ENCODE results near the gene P2RY2. TPM values are rescaled to one million over a fixed set of nuclear protein-coding genes. Genes with fewer than 3 reads are reported as not detected.
"Not testable (repeated sequence)": the region's sequence is repeated elsewhere in the genome, so short reads cannot be mapped to it uniquely, and the experiment has no call there.

The P2RY2 gene
- total and polyA plus RNA-seq, 2 of the 8 experiments (the other 6 are each of a cell fraction or from before 2014, with no cell fraction given), result 1.0 to 1.5 TPM

DNA sequence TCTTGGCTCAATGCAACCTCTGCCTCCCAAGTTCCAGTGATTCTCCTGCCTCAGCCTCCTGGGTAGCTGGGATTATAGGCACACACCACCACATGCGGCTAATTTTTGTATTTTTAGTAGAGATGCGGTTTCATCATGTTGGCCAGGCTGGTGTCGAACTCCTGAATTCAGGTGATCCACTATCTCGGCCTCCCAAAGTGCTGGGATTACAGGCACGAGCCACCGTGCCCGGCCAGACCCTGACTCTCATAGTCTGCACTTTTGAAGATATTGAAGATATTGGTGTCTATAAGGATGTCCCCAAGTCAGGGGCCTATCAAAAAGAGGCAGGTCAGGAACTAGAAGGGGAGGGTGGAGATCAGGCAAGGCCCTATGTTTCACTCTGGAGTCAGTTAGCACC is 20.3 kb upstream of the P2RY2 start:
- FAIRE-seq; H3K18ac ChIP-seq (ENCODE audit: extremely low read depth, low read length); H4K20me1 ChIP-seq (replicated peaks in 1 of 2; ENCODE audit: control insufficient read depth in 1 of 2, insufficient read depth in 2 of 2, low read length in 2 of 2); H2BK20ac ChIP-seq (ENCODE audit: low read length); DNase-seq (ENCODE audit: low read depth in 1 of 2, low spot score in 2 of 2); H2BK5ac ChIP-seq (ENCODE audit: low read depth, low read length); H2BK15ac ChIP-seq (ENCODE audit: low read length); H3K36me3 ChIP-seq (ENCODE audit: control insufficient read depth in 2 of 4, insufficient read depth in 4 of 4, low read length in 3 of 4); H3K56ac ChIP-seq (replicated peaks; ENCODE audit: insufficient read length, low read depth, low read length); H3K14ac ChIP-seq (ENCODE audit: insufficient read length); H2AK5ac ChIP-seq (ENCODE audit: low read depth, low read length); H2BK120ac ChIP-seq (replicated peaks; ENCODE audit: low read depth, low read length); H3K79me2 ChIP-seq (ENCODE audit: control insufficient read depth in 1 of 2, insufficient read depth in 2 of 2, low read length in 2 of 2); H3K9ac ChIP-seq (replicated peaks in 1 of 4; ENCODE audit: extremely low read depth in 1 of 4, low read depth in 3 of 4, low read length in 3 of 4); H3K23me2 ChIP-seq (ENCODE audit: low read depth, low read length); H2AFZ ChIP-seq (ENCODE audit: low read length); H3K9me3 ChIP-seq (ENCODE audit: insufficient read depth in 2 of 2, low read depth in 1 of 2, low read length in 1 of 2); POLR2A ChIA-PET (ENCODE audit: partially characterized antibody); H3K4me2 ChIP-seq (ENCODE audit: insufficient read depth in 1 of 2, low read depth in 2 of 2, low read length in 2 of 2); H3K4ac ChIP-seq (replicated peaks; ENCODE audit: insufficient read length, low read depth, low read length); H4K5ac ChIP-seq (ENCODE audit: insufficient read length, low read depth, low read length); CTCF ChIA-PET (ENCODE audit: partially characterized antibody); H3K23ac ChIP-seq (ENCODE audit: insufficient read length); H3K4me3 ChIP-seq (ENCODE audit: extremely low read depth in 1 of 4, insufficient read depth in 2 of 4, low read depth in 3 of 4, low read length in 4 of 4); H3K27me3 ChIP-seq (replicated peaks in 1 of 4; ENCODE audit: control insufficient read depth in 3 of 4, extremely low read depth in 1 of 4, insufficient read depth in 3 of 4, low read length in 3 of 4); H3K79me1 ChIP-seq (ENCODE audit: low read depth, low read length); H4K91ac ChIP-seq (replicated peaks; ENCODE audit: insufficient read length, low read length); H2BK12ac ChIP-seq (ENCODE audit: low read depth, low read length); H3K27ac ChIP-seq (ENCODE audit: low read depth, low read length); H4K8ac ChIP-seq (ENCODE audit: extremely low read depth, insufficient read depth, low read length): not testable (repeated sequence)
- WGBS, 2 experiments (ENCODE audit: extremely low coverage in 1 of 2, insufficient coverage in 1 of 2, insufficient read length in 1 of 2, insufficient replicate concordance in 2 of 2, low coverage in 1 of 2, low lambda C conversion rate in 2 of 2, missing lambda C conversion rate in 1 of 2), result 94% methylated on average over 7 of the region's 7 CpGs; no CpG with 5 or more reads in 1 of the 2 experiments
- H3K4me1 ChIP-seq (replicated peaks in 1 of 4; ENCODE audit: control insufficient read depth in 3 of 4, insufficient read depth in 4 of 4, low read length in 3 of 4), result peaks cover 7 to 20% (median 15%) of the 10 kb centered on the region in 4 experiments
